GM10847 (cell line): ENCODE results near the gene L3MBTL4.

Source experiments
- POLR2A ChIP-seq: IDR thresholded peaks from 2 replicates; pipeline ENCODE4 v1.6.1; 2011; ENCODE audit not compliant: insufficient read length; ENCODE audit errors: extremely low read depth

The L3MBTL4 gene

DNA sequence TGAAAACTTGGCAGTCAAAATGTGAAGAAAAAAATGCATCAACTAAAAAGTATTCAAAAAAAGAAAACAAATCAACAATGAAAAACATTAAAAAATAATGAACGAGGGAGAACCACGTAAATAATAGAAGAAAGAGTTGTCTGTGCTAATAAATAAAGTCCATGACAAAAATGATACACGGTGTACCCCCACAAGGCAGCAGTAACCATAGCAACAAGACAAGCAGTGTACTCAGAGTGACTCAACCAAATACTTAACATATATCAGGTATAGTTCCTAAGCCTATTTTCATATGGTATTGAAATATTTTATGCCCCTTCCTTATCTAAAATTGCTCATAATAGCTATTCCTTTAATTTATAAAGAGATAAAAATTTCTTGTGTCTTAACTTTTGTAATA is 357.1 kb downstream of the L3MBTL4 start:
- no peak for TF ChIP-seq POLR2A

DNA sequence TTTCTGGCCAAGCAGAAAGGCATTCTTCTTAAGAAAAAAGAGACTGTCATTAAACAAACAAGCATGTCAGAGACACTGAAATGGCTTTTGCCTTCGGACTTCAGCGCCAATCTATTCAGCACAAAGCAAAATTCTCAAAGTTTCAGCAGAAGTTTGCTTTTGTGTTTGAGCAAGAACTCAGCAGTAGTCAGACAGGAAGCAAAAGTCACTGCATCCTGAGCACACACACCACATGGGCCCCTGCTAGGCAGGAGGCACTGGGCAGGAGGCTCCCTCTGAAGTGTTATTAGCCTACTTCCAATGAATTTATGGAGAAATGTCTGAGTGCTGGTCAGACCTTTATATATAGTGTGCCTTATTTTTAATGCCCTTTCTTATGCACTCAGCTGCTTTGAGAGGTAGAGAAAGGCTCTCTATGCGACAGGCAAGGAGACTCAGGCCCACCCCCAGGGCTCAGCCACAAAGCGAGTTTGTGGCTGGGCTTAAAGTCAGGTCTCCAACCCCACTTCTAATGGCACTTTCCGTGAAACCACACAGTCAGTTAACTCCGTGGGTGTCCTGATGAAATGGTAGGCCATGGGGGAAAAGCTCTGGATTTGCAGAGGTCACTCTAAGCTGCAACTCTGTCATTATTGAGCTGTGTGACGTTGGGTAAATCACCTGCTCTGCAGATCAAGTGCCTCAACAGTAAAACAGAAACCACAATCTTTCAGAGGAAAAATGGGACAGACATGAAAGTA is 358.4 kb downstream of the L3MBTL4 start:
- no peak for TF ChIP-seq POLR2A

DNA sequence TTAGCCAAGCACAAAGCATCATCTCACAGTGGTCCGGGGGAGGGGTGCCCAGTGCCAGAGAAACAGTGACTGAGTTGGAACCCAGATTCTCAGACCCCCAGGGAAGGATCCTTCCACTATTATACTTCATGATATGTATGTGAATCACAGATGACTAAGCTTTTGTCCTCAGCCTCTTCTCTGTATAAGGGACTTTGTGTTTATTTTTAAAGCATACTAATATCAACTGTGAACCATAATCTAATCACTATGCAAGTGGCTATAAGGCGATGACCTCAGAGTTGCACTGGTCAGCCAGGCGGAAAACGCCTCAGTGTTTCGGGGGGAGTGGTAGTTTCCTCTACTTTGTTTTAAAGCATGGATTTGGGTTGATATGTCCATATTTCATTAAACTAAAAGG is 359.0 kb downstream of the L3MBTL4 start:
- TF ChIP-seq POLR2A: no peak

DNA sequence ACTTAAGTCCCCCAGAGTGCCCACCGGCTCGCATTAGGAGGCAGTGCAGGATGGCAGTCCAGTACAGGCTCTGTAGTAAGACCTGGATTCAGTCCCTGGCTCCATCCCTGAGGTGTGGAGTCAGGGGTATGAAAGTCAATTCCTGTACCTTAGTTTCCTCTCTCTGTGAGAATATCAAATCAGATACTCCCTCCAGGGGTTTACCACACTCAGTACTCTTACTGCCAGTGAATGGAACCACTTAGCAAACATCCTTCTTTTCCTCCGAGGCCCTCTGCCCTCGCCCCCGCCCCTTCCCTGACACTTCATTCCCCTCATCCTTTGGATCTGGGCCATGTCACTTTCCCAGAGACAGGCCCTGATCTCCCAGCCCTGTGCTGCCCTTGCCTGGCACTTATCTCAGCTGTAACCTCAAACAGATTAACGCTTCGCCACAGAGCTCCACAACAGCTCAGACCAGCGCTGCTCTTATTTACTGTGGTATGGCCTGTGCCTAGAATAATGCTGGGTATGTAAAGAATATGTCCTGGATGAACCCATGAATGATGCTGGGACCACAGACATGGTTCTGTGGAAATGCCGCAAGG is 360.4 kb downstream of the L3MBTL4 start:
- TF ChIP-seq POLR2A: no peak

DNA sequence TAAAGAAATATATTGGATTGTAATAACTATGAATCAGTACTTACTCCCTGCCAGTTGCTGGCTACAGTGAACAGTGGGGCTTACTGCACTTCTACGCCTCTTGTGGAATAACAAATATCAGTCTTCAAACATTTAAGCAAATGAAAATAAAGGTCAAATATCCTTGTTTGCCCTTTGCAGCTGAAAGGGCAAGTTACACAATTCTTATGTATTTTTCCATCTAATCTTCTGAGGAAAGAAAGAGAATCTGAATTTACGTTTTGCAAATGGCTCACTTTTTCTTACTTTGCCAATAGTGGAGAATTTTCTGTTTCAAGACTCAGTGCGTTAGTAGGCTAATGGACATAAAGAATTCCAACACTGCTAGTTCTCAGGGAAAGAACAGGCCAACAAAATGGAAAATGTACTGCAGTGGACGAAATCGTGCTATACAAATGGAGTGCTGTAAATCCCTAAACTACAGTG is 362.2 kb downstream of the L3MBTL4 start:
- TF ChIP-seq POLR2A: no peak

DNA sequence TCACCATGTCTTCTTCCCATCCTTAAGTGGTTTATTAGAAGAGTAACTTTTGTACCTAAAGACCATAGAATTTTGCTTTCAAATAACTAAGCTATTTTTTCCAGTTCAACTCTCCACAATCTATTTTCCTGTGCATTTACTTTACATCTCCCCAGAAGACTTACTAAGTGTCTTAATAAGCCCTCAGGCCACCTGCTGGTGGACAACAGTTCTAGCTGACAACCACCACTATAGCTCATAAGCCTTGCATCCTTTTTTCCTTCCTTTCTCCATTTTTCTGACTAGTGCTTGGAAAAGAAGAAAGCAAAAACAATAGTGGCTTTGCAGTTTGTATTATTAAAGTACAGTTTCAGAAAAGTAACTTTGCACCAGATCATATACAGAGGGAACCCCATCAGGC is 369.9 kb downstream of the L3MBTL4 start:
- TF ChIP-seq POLR2A: no peak

DNA sequence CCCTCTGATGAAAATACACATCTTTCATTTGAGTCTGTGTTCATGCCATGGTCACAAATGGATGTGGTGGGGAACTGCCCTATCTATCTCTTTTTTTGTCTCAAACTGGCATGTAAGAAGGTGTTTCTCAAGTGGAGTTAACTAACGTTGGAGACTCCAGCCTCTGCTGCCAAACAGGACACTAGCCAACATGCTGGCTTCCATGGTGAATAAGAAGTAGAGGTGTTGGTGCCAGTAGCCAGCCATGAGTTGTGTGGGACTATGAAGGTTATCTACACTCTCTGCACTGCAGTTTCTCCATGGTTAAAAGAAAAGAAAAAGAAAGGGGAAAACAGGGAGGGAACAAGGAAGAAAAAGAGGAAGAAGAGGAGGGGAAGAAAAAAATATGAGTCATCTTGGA is 370.4 kb downstream of the L3MBTL4 start:
- TF ChIP-seq POLR2A: no peak

DNA sequence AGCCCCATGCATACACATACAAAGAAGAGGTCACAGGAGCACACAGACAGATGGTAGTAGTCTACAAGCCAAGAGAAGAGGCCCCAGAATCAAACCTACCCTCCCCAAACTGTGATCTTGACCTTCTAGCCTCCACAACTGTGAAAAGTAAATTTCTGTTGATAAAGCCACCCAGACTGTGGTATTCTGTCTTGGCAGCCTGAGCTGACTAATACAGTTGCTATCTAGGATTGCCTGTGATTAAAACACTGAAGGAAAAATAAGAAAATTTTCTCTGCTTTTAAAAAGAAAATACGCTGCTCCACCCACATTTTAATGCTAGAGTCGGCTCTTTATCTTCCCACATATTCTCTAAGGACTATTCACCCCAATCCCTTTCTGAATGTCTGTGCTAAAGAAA is 375.7 kb downstream of the L3MBTL4 start:
- TF ChIP-seq POLR2A: no peak

DNA sequence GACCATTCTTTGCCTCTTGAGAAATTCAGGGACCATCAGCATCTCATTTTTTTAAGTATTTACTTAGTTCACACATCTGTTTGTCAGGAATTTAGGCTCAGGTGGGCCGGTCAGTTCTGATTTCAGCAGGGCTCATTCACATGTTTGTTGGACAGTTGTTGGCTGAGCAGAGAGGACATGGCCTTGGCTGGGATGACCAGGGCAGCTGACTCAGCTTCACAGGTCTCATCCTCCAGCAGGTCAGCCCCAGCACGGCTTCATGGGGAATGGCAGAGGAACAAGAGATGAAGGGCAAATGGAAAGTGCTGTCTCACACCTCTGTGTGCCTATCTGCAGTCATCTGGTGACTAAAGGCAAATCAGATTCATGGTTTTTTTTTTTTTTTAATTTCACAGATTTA is 383.3 kb downstream of the L3MBTL4 start:
- TF ChIP-seq POLR2A: no peak

DNA sequence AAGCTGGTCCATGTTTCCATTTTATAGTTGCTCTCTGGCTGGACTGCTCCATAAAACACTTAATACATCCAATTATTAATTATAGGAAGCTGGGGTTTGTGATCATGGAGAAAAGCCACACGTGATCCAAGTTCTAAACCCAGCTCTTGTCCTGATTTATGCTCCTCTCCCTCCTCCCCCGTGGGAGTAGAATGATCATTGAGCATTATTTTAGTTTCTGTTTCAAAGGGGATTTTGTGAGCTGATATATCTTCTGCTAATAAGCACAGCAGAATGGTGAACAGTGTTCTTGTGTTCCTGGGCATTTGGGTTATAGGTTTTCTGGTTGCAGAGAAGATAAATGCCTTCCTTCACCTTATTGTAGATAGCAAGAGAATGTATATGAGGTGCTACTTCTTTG is 383.7 kb downstream of the L3MBTL4 start:
- TF ChIP-seq POLR2A: no peak

DNA sequence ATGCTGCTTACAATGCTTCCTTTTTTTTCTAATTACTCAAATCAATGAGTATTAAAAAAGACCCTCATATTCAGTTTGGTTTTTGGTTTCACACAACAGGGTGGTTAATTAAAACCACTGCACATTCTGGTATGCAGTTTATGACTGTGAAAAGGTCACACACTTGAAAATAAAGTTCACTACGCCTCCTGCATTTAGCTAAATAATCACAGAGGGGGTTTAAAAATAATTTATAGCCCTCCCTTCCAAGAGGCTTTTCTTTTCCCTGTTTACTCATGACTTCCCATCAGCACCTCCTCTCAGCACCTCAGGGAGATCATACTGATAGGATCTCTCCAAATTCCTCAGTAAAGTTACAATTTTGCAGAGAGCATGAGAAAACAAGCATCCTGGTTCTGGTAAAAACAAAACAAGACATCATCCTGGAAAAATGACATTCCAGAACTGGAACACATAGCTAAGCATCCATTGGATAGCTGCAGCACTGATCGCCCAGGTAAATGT is 389.9 kb downstream of the L3MBTL4 start:
- no peak for TF ChIP-seq POLR2A

DNA sequence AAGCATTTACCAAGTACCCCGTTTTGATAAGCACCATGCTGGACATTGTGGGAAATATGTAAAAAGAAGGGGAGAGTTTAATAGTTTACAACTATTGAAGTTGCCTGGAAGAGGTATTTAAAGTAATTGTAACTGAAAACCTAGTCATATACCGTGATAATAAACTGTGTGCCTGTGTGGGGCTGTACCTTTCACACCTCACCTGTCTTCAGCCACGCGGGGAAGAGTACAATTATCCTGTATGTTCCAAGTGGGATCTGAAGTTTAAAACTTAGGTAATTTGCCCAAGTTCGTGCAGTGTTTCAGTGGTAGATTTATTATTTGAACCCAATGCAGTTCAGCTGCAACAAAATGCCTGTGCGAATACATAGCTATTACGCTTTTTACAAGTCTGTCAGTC is 391.2 kb downstream of the L3MBTL4 start:
- no peak for TF ChIP-seq POLR2A

DNA sequence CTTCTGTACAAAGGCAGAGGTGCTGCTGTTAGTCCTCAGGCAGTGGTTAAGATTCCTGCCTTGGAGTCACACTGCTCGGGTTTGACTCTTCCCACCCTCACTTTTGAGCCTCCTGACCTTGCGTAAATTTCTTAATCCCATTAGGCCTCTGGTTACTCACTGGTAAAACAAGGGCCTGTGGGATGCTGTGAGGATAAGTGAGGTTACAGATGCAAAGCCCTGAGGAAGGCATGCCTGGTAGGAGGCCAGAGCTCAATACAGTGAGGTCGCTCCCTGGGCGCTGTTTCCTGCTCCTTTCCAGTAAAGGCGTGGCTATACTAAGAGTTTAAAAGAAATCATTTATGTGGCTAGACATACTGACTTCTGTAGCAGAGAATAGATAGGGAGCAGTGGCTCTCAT is 391.9 kb downstream of the L3MBTL4 start:
- TF ChIP-seq POLR2A: no peak

DNA sequence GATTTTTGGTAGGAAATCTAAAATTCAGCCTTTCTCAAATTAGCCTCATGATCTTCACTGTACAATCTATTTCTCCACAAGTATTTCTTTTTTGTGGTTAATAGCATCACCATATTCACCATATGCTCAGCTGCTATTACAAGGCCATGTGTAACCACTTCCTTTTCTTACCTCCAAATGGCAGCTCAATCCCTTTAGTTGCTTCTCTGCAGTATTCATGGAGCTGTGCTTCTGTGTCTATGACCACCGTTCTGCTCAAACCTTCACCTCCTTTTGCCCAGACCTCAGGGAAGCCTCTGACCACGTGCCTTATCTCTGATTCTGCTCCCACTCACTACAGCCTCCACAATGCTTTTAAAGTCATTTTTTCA is 392.7 kb downstream of the L3MBTL4 start:
- TF ChIP-seq POLR2A: no peak

DNA sequence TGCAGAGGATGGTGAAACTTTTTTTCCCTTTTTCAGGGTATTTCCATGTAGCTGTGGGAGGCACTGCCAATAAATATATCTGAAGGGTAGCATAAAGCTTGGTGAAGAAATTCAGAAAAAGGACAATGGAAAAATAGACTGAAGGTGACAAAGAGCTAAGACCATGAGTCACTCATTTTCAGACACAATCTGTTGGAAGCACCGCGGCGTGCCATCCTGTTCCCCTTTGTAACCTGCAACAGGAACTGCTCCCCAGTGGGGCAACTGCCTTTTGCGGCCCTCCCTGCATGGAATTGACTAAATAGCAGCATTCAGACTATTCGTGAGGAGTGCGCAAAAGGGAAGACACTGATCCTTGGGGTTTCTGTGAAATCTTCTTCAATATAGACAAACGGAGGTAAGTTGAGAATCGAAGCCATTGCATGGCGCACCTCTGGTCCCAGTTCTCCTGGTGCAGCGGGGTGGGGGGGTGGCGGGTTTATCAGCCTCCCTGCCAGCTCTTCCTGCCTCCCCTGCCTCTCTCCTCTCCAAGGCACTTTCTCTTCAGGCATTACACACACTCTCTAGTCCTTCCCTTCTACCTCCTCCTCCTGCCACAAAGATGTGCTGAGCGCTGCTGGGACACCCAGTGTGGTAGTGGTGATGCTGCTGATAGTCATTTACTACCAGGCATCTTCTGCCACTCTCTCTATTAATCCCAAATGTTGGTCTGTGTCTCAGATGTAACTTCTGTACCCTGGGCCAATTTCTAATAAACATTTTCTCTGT is 393.2 kb downstream of the L3MBTL4 start:
- no peak for TF ChIP-seq POLR2A

DNA sequence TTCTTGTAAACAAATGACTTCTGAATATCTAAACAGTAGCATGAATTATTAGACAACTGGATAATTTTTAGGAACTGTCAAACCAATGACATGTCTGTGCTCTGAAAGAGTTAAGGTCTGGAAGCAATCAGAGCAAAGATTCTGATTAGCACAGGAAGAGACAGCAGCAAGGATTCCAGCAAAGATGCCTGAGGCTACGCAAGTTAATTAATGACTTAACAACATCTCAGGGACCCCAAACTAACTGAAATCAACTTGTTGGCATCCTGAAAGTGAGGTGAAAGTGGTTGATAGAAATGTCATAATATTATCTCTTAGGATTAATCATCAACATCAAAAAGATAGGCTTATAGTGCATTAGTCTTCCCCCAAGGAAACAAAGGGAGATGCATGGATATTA is 396.0 kb downstream of the L3MBTL4 start:
- TF ChIP-seq POLR2A: no peak
